ENCODE results near the gene GJA3.

Gene GJA3

GRCh38 chr13:20106742-20107141, 54.1 kb downstream of the GJA3 start:
- H3K9me3 ChIP-seq (ENCODE audit: control insufficient read depth in 2 of 2, low read length in 2 of 2) = no peaks in the 10 kb centered on the region
- no peak overlapping the region for H3K9ac ChIP-seq (ENCODE audit: low read length in 2 of 2)
- H3K27me3 ChIP-seq (ENCODE audit: control insufficient read depth in 1 of 2, insufficient read depth in 2 of 2, low read length in 2 of 2) = peaks cover 20 to 27% of the 10 kb centered on the region in 2 donors
- H3K36me3 ChIP-seq (ENCODE audit: control insufficient read depth in 2 of 2, insufficient read depth in 2 of 2, low read length in 2 of 2) = no peaks in the 10 kb centered on the region
- H3K4me3 ChIP-seq (ENCODE audit: low read length in 2 of 2) = no peak overlapping the region
- H3K27ac ChIP-seq (ENCODE audit: low read length) = no peak overlapping the region
- no peaks in the 10 kb centered on the region for H3K4me1 ChIP-seq (ENCODE audit: control insufficient read depth, insufficient read depth, low read length)

- Histone ChIP-seq H3K4me3 (ENCODE audit: low read length in 2 of 2) (no peak overlapping the region), H3K4me1 (ENCODE audit: control insufficient read depth, insufficient read depth, low read length) (no peaks in the 10 kb centered on the region), H3K9me3 (ENCODE audit: control insufficient read depth in 2 of 2, low read length in 2 of 2) (no peaks in the 10 kb centered on the region), H3K27ac (ENCODE audit: low read length) (no peak overlapping the region), H3K9ac (ENCODE audit: low read length in 2 of 2) (no peak overlapping the region), H3K36me3 (ENCODE audit: control insufficient read depth in 2 of 2, insufficient read depth in 2 of 2, low read length in 2 of 2) (no peaks in the 10 kb centered on the region), H3K27me3 (ENCODE audit: control insufficient read depth in 1 of 2, insufficient read depth in 2 of 2, low read length in 2 of 2) (peaks cover 23 to 33% of the 10 kb centered on the region in 2 donors)
Observed at GRCh38 chr13:20105161-20105689, 55.6 kb downstream of the GJA3 start.

GRCh38 chr13:20102525-20103180, 58.2 kb downstream of the GJA3 start:
- H3K36me3 ChIP-seq (ENCODE audit: control insufficient read depth in 2 of 2, insufficient read depth in 2 of 2, low read length in 2 of 2) = no peaks in the 10 kb centered on the region
- no peaks in the 10 kb centered on the region for H3K4me1 ChIP-seq (ENCODE audit: control insufficient read depth, insufficient read depth, low read length)
- H3K9me3 ChIP-seq (ENCODE audit: control insufficient read depth in 2 of 2, low read length in 2 of 2) = no peaks in the 10 kb centered on the region
- H3K27me3 ChIP-seq (ENCODE audit: control insufficient read depth in 1 of 2, insufficient read depth in 2 of 2, low read length in 2 of 2) = peaks cover 20 to 40% of the 10 kb centered on the region in 2 donors
- H3K9ac ChIP-seq (ENCODE audit: low read length in 2 of 2) = no peak overlapping the region
- no peak overlapping the region for H3K4me3 ChIP-seq (ENCODE audit: low read length in 2 of 2)
- no peak overlapping the region for H3K27ac ChIP-seq (ENCODE audit: low read length)

- no peak overlapping the region for H3K9ac ChIP-seq (ENCODE audit: low read length in 2 of 2)
- H3K27me3 ChIP-seq (ENCODE audit: control insufficient read depth in 1 of 2, insufficient read depth in 2 of 2, low read length in 2 of 2) = peaks cover 20 to 40% of the 10 kb centered on the region in 2 donors
Observed at GRCh38 chr13:20101467-20102316, 59.2 kb downstream of the GJA3 start.

GRCh38 chr13:20099319-20099718, 61.5 kb downstream of the GJA3 start:
- Histone ChIP-seq H3K4me3 (ENCODE audit: low read length in 2 of 2) (no peak overlapping the region), H3K4me1 (ENCODE audit: control insufficient read depth, insufficient read depth, low read length) (no peaks in the 10 kb centered on the region), H3K27me3 (ENCODE audit: control insufficient read depth in 1 of 2, insufficient read depth in 2 of 2, low read length in 2 of 2) (peaks cover 15 to 28% of the 10 kb centered on the region in 2 donors), H3K36me3 (ENCODE audit: control insufficient read depth in 2 of 2, insufficient read depth in 2 of 2, low read length in 2 of 2) (no peaks in the 10 kb centered on the region), H3K9me3 (ENCODE audit: control insufficient read depth in 2 of 2, low read length in 2 of 2) (no peaks in the 10 kb centered on the region), H3K27ac (ENCODE audit: low read length) (no peak overlapping the region), H3K9ac (ENCODE audit: low read length in 2 of 2) (no peak overlapping the region)

More at GRCh38 chr13:20101467-20102316, 59.2 kb downstream of the GJA3 start:
- H3K27ac ChIP-seq (ENCODE audit: low read length) = no peak overlapping the region
- H3K4me3 ChIP-seq (ENCODE audit: low read length in 2 of 2) = no peak overlapping the region
- H3K36me3 ChIP-seq (ENCODE audit: control insufficient read depth in 2 of 2, insufficient read depth in 2 of 2, low read length in 2 of 2) = no peaks in the 10 kb centered on the region
- no peaks in the 10 kb centered on the region for H3K9me3 ChIP-seq (ENCODE audit: control insufficient read depth in 2 of 2, low read length in 2 of 2)
- H3K4me1 ChIP-seq (ENCODE audit: control insufficient read depth, insufficient read depth, low read length) = no peaks in the 10 kb centered on the region

- Histone ChIP-seq H3K9ac (ENCODE audit: low read length in 2 of 2) (no peak overlapping the region), H3K9me3 (ENCODE audit: control insufficient read depth in 2 of 2, low read length in 2 of 2) (no peaks in the 10 kb centered on the region), H3K27me3 (ENCODE audit: control insufficient read depth in 1 of 2, insufficient read depth in 2 of 2, low read length in 2 of 2) (peaks cover 0 to 2% of the 10 kb centered on the region in 2 donors), H3K4me3 (ENCODE audit: low read length in 2 of 2) (no peak overlapping the region), H3K27ac (ENCODE audit: low read length) (no peak overlapping the region), H3K4me1 (ENCODE audit: control insufficient read depth, insufficient read depth, low read length) (no peaks in the 10 kb centered on the region), H3K36me3 (ENCODE audit: control insufficient read depth in 2 of 2, insufficient read depth in 2 of 2, low read length in 2 of 2) (no peaks in the 10 kb centered on the region)
Observed at GRCh38 chr13:20093951-20094350, 66.9 kb downstream of the GJA3 start.

GRCh38 chr13:20090349-20090748, 70.5 kb downstream of the GJA3 start:
- H3K36me3 ChIP-seq (ENCODE audit: control insufficient read depth in 2 of 2, insufficient read depth in 2 of 2, low read length in 2 of 2) = peaks cover 3 to 6% of the 10 kb centered on the region in 2 donors
- no peaks in the 10 kb centered on the region for H3K27me3 ChIP-seq (ENCODE audit: control insufficient read depth in 1 of 2, insufficient read depth in 2 of 2, low read length in 2 of 2)
- H3K4me3 ChIP-seq (ENCODE audit: low read length in 2 of 2) = no peak overlapping the region
- H3K4me1 ChIP-seq (ENCODE audit: control insufficient read depth, insufficient read depth, low read length) = no peaks in the 10 kb centered on the region
- H3K27ac ChIP-seq (ENCODE audit: low read length) = no peak overlapping the region
- H3K9me3 ChIP-seq (ENCODE audit: control insufficient read depth in 2 of 2, low read length in 2 of 2) = no peaks in the 10 kb centered on the region
- H3K9ac ChIP-seq (ENCODE audit: low read length in 2 of 2) = no peak overlapping the region
